HG03565 (cell line): Measurements from ENCODE around the gene HOXC4.

Experiments
- ATAC-seq: cut with Tn5 transposase; IDR thresholded peaks from one replicate; pipeline ENCODE4 v1.9.1; 2021; ENCODE audit warnings: mild to moderate bottlenecking, moderate library complexity; ENCODE audit not compliant: unreplicated experiment

HOXC4 gene

GRCh38 chr12:54015018-54015931, 38.4 kb upstream of the HOXC4 start:
- ATAC-seq, result no peak

- no peak for ATAC-seq
Observed at GRCh38 chr12:54016051-54016450, 37.6 kb upstream of the HOXC4 start.

GRCh38 chr12:54016478-54016964, 37.1 kb upstream of the HOXC4 start:
- no peak for ATAC-seq

GRCh38 chr12:54017027-54017788, 36.4 kb upstream of the HOXC4 start:
- peak; percentile 15 for ATAC-seq

GRCh38 chr12:54017878-54018467, 35.7 kb upstream of the HOXC4 start:
- ATAC-seq, result peak; percentile 64

GRCh38 chr12:54018468-54018984, 35.1 kb upstream of the HOXC4 start:
- ATAC-seq, result no peak

GRCh38 chr12:54019091-54019811, 34.4 kb upstream of the HOXC4 start:
- no peak for ATAC-seq

GRCh38 chr12:54019924-54020590, 33.6 kb upstream of the HOXC4 start:
- ATAC-seq, result no peak

- ATAC-seq, result no peak
Observed at GRCh38 chr12:54020591-54021405, 32.8 kb upstream of the HOXC4 start.

GRCh38 chr12:54021432-54022013, 32.1 kb upstream of the HOXC4 start:
- no peak for ATAC-seq

- no peak for ATAC-seq
Observed at GRCh38 chr12:54022960-54023884, 30.4 kb upstream of the HOXC4 start.

GRCh38 chr12:54024127-54024526, 29.5 kb upstream of the HOXC4 start:
- no peak for ATAC-seq

GRCh38 chr12:54024581-54025305, 28.9 kb upstream of the HOXC4 start:
- ATAC-seq, result no peak

- ATAC-seq, result no peak
Observed at GRCh38 chr12:54025499-54026405, 27.9 kb upstream of the HOXC4 start.

GRCh38 chr12:54026640-54027441, 26.8 kb upstream of the HOXC4 start:
- no peak for ATAC-seq
